ENCODE results near the gene SPDYC. TPM values are rescaled to one million over a fixed set of nuclear protein-coding genes. Genes with fewer than 3 reads are reported as not detected.
A peak's percentile ranks its signal among the peaks of the same experiment; 100 is the strongest.
"Not testable (repeated sequence)": the region's sequence is repeated elsewhere in the genome, so short reads cannot be mapped to it uniquely, and the experiment has no call there.

Gene SPDYC
- total and polyA plus RNA-seq, 2 donors (not counting 1 experiment from before 2014, with no cell fraction given), result not detected

DNA sequence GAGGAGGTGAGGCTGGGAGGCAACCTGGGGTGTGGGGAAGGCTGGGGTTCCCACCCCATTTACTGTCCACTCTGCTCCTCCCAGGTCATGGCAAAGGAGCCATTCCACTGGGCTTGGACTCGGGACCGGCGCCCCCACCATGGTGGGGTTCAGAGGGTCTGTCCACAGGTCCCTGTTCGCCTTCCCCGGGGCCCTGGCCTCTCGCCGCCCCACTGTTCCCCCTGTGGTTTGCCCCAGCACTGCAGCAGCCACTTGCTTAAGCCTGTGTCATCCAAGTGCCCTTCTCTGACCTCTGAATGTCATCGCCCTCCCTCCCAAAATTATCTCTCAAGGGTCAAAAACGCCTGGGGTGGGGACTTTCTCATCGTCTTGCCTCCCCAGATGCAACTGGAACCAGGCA lies 2.6 kb downstream of the SPDYC start:
- Histone ChIP-seq H3K9me3 (ENCODE audit: control insufficient read depth, insufficient read depth, low read depth, low read length) (no peaks in the 10 kb centered on the region), H3K4me3 (replicated peaks in 1 of 4; ENCODE audit: control extremely low read depth in 1 of 4, insufficient read depth in 1 of 4, low read depth in 3 of 4, low read length in 4 of 4) (no peak overlapping the region), H3K9ac (ENCODE audit: insufficient read depth, low read length) (no peak overlapping the region), H3K27me3 (ENCODE audit: control insufficient read depth, insufficient read depth, low read length) (no peaks in the 10 kb centered on the region), H2AFZ (ENCODE audit: low read length) (no peak overlapping the region), H3K27ac (ENCODE audit: insufficient read depth, low read length) (no peak overlapping the region), H3K79me2 (ENCODE audit: control insufficient read depth, insufficient read depth, low read length) (no peaks in the 10 kb centered on the region), H3K4me1 (ENCODE audit: control insufficient read depth, extremely low read depth, insufficient read depth, low read length) (no peaks in the 10 kb centered on the region), H3K4me2 (ENCODE audit: extremely low read depth, insufficient read depth, low read length) (no peak overlapping the region), H3K36me3 (ENCODE audit: control insufficient read depth, insufficient read depth, low read length) (no peaks in the 10 kb centered on the region), H4K20me1 (ENCODE audit: control insufficient read depth, extremely low read depth, insufficient read depth, low read length) (no peaks in the 10 kb centered on the region)
- TF ChIP-seq EZH2 (IDR thresholded peaks at IDR 0.05; ENCODE audit: low read length, missing control alignments) (no peak), CTCF (conservative IDR thresholded peaks at IDR 0.05 in 1 of 2, IDR thresholded peaks at IDR 0.05 in 1 of 2; ENCODE audit: low read depth in 1 of 2, low read length in 2 of 2) (no peak)
- no peak for DNase-seq (ENCODE audit: low read depth in 2 of 2)

- not testable (repeated sequence) for H3K27ac ChIP-seq (ENCODE audit: insufficient read depth, low read length); H3K4me2 ChIP-seq (ENCODE audit: extremely low read depth, insufficient read depth, low read length); H3K4me1 ChIP-seq (ENCODE audit: control insufficient read depth, extremely low read depth, insufficient read depth, low read length); H3K4me3 ChIP-seq (replicated peaks in 1 of 4; ENCODE audit: control extremely low read depth in 1 of 4, insufficient read depth in 1 of 4, low read depth in 3 of 4, low read length in 4 of 4); H2AFZ ChIP-seq (ENCODE audit: low read length); H3K9me3 ChIP-seq (ENCODE audit: control insufficient read depth, insufficient read depth, low read depth, low read length); H3K27me3 ChIP-seq (ENCODE audit: control insufficient read depth, insufficient read depth, low read length); H4K20me1 ChIP-seq (ENCODE audit: control insufficient read depth, extremely low read depth, insufficient read depth, low read length); H3K79me2 ChIP-seq (ENCODE audit: control insufficient read depth, insufficient read depth, low read length); H3K9ac ChIP-seq (ENCODE audit: insufficient read depth, low read length); H3K36me3 ChIP-seq (ENCODE audit: control insufficient read depth, insufficient read depth, low read length); DNase-seq (ENCODE audit: low read depth in 2 of 2)
Measured at GRCh38 chr11:65174571-65175010, 4.6 kb downstream of the SPDYC start.

DNA sequence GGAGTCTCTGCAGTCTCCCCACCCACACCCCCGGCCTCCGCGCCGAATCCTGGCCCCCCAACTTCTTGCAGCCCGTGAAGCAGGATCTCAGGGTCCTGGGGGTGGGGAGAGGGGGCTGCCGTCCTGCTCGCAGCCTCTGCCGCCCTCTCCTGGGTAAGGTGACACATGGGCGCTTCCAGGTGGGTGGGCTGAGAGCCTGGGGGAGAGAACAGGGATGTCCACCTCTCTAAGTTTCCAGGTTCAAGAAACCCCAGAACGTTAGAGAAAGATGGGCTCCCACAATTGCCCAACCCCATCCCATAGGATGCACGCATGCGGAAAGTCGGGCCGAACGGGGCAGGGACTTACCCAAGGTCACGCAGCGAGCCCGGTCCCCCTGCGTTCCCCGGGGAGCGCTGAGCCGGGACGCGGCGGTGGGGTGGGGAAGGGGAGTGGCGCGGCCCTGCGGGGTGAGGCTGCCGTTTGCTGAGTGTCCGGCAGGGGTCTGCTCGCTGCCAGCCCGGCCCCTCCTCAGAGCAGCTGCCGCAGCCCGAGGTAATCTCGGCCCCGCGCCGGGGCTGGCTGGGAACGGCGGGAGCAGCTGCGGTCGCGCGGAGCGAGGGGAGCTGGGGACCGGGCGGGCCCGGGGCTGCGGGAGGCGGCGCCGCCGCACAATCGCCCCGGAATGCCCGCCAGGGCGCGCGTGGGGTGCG lies 11.0 kb downstream of the SPDYC start:
- peak; percentile 58 to 60 for DNase-seq (ENCODE audit: low read depth in 2 of 2)
- no peak for TF ChIP-seq EZH2 (IDR thresholded peaks at IDR 0.05; ENCODE audit: low read length, missing control alignments)
- peak; percentile 26 to 28 for TF ChIP-seq CTCF (conservative IDR thresholded peaks at IDR 0.05 in 1 of 2, IDR thresholded peaks at IDR 0.05 in 1 of 2; ENCODE audit: low read depth in 1 of 2, low read length in 2 of 2)
- Histone ChIP-seq H3K4me1 (ENCODE audit: control insufficient read depth, extremely low read depth, insufficient read depth, low read length) (peaks cover 5% of the 10 kb centered on the region), H3K79me2 (ENCODE audit: control insufficient read depth, insufficient read depth, low read length) (peaks cover 33% of the 10 kb centered on the region), H3K4me3 (replicated peaks in 1 of 4; ENCODE audit: control extremely low read depth in 1 of 4, insufficient read depth in 1 of 4, low read depth in 3 of 4, low read length in 4 of 4) (peak overlapping the region; percentile 83 to 93 (median 86)), H2AFZ (ENCODE audit: low read length) (peak overlapping the region; percentile 81), H3K9ac (ENCODE audit: insufficient read depth, low read length) (peak overlapping the region; percentile 65), H3K27ac (ENCODE audit: insufficient read depth, low read length) (peak overlapping the region; percentile 43), H3K4me2 (ENCODE audit: extremely low read depth, insufficient read depth, low read length) (peak overlapping the region; percentile 94), H4K20me1 (ENCODE audit: control insufficient read depth, extremely low read depth, insufficient read depth, low read length) (no peaks in the 10 kb centered on the region), H3K36me3 (ENCODE audit: control insufficient read depth, insufficient read depth, low read length) (peaks cover 11% of the 10 kb centered on the region), H3K9me3 (ENCODE audit: control insufficient read depth, insufficient read depth, low read depth, low read length) (no peaks in the 10 kb centered on the region), H3K27me3 (ENCODE audit: control insufficient read depth, insufficient read depth, low read length) (no peaks in the 10 kb centered on the region)

Measured in fibroblast of lung (primary cell).